Gastrocnemius medialis (tissue), 4 donors: Measurements from ENCODE around the gene FRAS1.

Experiments used
- CTCF ChIP-seq, 5 experiments: fragments of 450-650 bp in 3 of 5; fragments of 200-600 bp in 2 of 5; sonication (generic) in 2 of 5; IDR thresholded peaks in 4 of 5; conservative IDR thresholded peaks in 1 of 5; 1 replicate in 4 of 5; 2 replicates in 1 of 5; pipeline ENCODE4 v1.5.1; 2016 to 2019; ENCODE audit warnings: antibody characterized with exemption in 5 of 5, mild to moderate bottlenecking in 3 of 5, moderate library complexity in 3 of 5
- POLR2A ChIP-seq, 2 donors: fragments of 450-650 bp; IDR thresholded peaks; one replicate each; pipeline ENCODE4 v1.6.1; 2017; ENCODE audit warnings: antibody characterized with exemption in 2 of 2, mild to moderate bottlenecking in 2 of 2, moderate library complexity in 2 of 2

GRCh38 chr4:78477276-78477675, 420.2 kb downstream of the FRAS1 start:
- no peak for TF ChIP-seq CTCF (IDR thresholded peaks at IDR 0.05 in 4 of 5, conservative IDR thresholded peaks at IDR 0.05 in 1 of 5)
- TF ChIP-seq POLR2A (IDR thresholded peaks at IDR 0.05), result no peak
